Memory B cell (primary cell): ENCODE measurements around the gene MUC20.
"Not testable (repeated sequence)": the region's sequence is repeated elsewhere in the genome, so short reads cannot be mapped to it uniquely, and the experiment has no call there.

Experiments
- ATAC-seq: fragments of 150-1000 bp; cut with Tn5 transposase; 2 replicates; pipeline ENCODE4 v1.10.0; 2021; ENCODE audit warnings: low read depth, mild to moderate bottlenecking, moderate library complexity
- DNase-seq, 2 donors: peaks; one replicate each; pipeline ENCODE4 v3.0.0; 2022; ENCODE audit warnings: low spot score in 2 of 2
- H3K27ac Mint-ChIP-seq: one replicate; pipeline ENCODE4 v1.8.0; 2022; ENCODE audit warnings: mild to moderate bottlenecking, moderate library complexity, mixed read lengths
- H3K27me3 Mint-ChIP-seq: one replicate; pipeline ENCODE4 v1.8.0; 2022; ENCODE audit warnings: mixed read lengths
- H3K36me3 Mint-ChIP-seq: one replicate; pipeline ENCODE4 v1.8.0; 2022; ENCODE audit warnings: mild to moderate bottlenecking, mixed read lengths
- H3K4me1 Mint-ChIP-seq: one replicate; pipeline ENCODE4 v1.8.0; 2022; ENCODE audit warnings: mixed read lengths
- H3K4me3 Mint-ChIP-seq: one replicate; pipeline ENCODE4 v1.8.0; 2022; ENCODE audit warnings: mild to moderate bottlenecking, moderate library complexity, mixed read lengths
- H3K9me3 Mint-ChIP-seq: one replicate; pipeline ENCODE4 v1.8.0; 2022; ENCODE audit warnings: mixed read lengths

The MUC20 gene

DNA sequence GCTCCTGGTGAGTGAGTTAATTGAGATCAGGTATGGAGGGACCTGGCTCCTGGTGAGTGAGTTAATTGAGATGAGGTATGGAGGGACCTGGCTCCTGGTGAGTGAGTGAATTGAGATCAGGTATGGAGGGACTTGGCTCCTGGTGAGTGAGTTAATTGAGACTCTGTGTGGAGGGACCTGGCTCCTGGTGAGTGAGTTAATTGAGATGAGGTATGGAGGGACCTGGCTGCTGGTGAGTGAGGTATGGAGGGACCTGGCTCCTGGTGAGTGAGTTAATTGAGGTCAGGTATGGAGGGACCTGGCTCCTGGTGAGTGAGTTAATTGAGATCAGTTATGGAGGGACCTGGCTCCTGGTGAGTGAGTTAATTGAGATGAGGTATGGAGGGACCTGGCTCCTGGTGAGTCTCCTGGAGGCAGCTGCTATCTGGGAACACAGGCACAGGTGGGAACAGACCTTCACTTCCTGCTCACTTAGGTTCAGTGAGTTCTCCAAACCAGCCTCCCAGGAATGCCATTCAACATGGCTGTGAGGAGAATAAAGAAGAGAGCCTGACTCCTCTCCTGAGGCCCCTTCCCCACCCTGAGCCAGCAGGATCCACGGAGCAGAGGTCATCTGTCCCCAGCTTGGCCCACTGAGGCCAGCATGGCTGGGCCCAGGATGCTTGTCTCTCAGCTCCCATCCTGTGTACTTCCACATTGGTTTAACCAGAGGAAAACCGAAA is 9.5 kb upstream of the MUC20 start:
- H3K27ac Mint-ChIP-seq, H3K9me3 Mint-ChIP-seq, ATAC-seq, H3K4me1 Mint-ChIP-seq, H3K27me3 Mint-ChIP-seq, H3K4me3 Mint-ChIP-seq, DNase-seq: not testable (repeated sequence)
- H3K36me3 Mint-ChIP-seq, result peaks cover 47% of the 10 kb centered on the region

DNA sequence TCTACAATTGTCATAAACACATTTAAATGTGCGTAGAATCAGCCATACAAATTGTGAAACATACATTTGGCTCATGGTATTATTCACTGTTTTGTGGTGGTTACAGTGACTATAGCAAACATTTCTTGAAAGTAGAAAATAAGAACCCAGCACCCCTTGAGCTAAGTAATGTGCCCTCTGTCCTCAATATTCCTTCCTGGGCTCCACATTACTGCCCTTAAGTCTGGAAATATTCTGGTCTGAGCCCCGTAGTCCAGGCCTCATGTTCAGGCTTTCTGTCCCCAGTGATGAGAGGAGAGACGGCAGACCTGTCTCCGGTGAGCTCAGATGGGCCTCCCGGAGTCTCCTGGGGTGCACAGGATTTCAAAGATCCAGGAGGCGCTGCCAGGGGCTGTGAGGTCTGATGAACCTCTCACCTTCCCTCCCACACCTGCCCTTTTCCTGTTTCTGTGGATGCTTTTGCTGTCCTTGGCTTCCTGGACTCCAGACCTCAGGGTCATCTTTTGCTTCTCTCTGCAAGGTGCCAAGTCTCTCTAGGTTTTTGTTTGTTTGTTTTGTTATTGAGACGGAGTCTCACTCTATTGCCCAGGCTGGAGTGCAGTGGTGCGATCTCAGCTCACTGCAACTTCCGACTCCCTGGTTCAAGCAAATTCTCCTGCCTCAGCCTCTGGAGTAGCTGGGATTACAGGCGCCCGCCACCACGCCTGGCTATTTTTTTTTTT is 8.8 kb upstream of the MUC20 start:
- Mint-ChIP-seq H3K36me3 (peaks cover 47% of the 10 kb centered on the region), H3K4me3 (no peak overlapping the region), H3K27me3 (peaks cover 2% of the 10 kb centered on the region), H3K9me3 (peaks cover 1% of the 10 kb centered on the region), H3K27ac (no peak overlapping the region), H3K4me1 (peaks cover 11% of the 10 kb centered on the region)
- DNase-seq, result no peak
- peak; percentile 24 for ATAC-seq

DNA sequence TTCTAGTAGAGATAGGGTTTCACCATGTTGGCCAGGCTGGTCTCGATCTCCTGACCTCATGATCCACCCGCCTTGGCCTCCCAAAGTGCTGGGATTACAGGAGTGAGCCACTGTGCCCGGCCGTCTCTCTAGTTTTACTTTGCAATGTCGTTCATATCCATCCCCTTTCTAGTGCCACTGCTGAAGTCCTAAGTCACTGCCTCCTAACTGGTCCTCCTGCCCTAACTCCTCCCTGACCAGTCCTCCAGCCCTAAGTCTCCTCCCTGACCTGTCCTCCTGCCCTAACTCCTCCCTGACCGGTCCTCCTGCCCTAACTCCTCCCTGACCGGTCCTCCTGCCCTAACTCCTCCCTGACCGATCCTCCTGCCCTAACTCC is 8.3 kb upstream of the MUC20 start:
- DNase-seq, ATAC-seq, H3K4me3 Mint-ChIP-seq, H3K27ac Mint-ChIP-seq, H3K9me3 Mint-ChIP-seq, H3K27me3 Mint-ChIP-seq: not testable (repeated sequence)
- Mint-ChIP-seq H3K4me1 (peaks cover 15% of the 10 kb centered on the region), H3K36me3 (peaks cover 47% of the 10 kb centered on the region)

DNA sequence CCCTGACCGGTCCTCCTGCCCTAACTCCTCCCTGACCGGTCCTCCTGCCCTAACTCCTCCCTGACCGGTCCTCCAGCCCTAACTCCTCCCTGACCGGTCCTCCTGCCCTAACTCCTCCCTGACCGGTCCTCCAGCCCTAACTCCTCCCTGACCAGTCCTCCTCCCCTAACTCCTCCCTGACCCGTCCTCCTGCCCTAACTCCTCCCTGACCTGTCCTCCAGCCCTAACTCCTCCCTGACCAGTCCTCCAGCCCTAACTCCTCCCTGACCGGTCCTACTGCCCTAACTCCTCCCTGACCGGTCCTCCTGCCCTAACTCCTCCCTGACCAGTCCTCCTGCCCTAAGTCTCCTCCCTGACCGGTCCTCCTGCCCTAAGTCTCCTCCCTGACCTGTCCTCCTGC is 7.6 kb upstream of the MUC20 start:
- H3K4me1 Mint-ChIP-seq, result peaks cover 15% of the 10 kb centered on the region
- not testable (repeated sequence) for H3K27ac Mint-ChIP-seq, ATAC-seq, H3K9me3 Mint-ChIP-seq, DNase-seq, H3K4me3 Mint-ChIP-seq, H3K27me3 Mint-ChIP-seq
- peaks cover 47% of the 10 kb centered on the region for H3K36me3 Mint-ChIP-seq

DNA sequence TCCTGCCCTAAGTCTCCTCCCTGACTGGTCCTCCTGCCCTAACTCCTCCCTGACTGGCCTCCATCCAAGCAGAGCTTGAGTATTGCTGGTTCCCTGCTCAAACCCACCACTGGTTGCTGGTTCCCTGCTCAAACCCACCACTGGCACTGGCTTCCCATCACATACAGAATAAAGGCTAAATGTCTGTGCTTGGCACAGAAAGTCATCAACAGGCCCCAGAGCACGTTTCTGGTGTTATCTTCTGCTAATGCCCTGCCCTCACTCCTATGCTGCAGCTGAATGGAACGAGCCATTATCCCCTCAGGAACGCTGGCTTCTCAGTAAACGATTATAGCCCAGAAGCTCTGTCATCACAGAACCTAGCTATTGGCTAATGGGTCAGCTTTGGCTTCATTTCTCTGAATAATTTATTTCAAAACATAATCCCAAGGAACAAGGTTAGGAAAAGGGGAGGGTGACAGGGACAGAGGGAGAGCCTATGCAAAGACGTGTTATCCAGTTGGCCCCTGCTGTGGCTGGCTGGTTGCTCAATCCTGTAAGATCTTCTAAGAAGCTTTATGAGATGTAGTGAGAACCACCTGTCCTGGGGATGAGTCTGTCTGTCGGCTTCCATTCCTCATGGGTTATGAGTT is 6.3 kb upstream of the MUC20 start:
- Mint-ChIP-seq H3K4me3 (no peak overlapping the region), H3K27ac (no peak overlapping the region), H3K9me3 (peaks cover 2% of the 10 kb centered on the region), H3K4me1 (peaks cover 11% of the 10 kb centered on the region), H3K27me3 (peaks cover 2% of the 10 kb centered on the region), H3K36me3 (peaks cover 36% of the 10 kb centered on the region)
- DNase-seq (no peak), ATAC-seq (no peak)

DNA sequence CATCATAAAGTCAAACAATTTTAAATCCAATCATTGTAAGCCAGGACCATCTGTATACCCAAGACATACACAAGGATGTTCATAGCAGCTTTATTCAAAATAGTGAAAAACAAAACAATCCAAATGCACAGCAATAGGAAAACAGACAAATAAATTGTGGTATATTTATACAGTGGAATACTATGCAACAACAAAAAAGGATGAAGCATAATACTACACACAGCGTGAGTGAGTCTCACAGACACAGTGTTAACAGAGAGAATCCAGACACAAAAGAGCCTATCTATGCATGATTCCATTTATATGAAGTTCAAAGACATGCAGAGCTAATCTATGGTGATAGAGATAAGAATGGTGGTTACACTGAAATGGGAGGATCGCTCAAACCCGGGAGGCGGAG is 5.6 kb upstream of the MUC20 start:
- ATAC-seq (no peak), DNase-seq (no peak)
- Mint-ChIP-seq H3K27ac (no peak overlapping the region), H3K9me3 (peaks cover 2% of the 10 kb centered on the region), H3K4me1 (peaks cover 11% of the 10 kb centered on the region), H3K27me3 (peaks cover 2% of the 10 kb centered on the region), H3K4me3 (no peak overlapping the region), H3K36me3 (peaks cover 30% of the 10 kb centered on the region)

DNA sequence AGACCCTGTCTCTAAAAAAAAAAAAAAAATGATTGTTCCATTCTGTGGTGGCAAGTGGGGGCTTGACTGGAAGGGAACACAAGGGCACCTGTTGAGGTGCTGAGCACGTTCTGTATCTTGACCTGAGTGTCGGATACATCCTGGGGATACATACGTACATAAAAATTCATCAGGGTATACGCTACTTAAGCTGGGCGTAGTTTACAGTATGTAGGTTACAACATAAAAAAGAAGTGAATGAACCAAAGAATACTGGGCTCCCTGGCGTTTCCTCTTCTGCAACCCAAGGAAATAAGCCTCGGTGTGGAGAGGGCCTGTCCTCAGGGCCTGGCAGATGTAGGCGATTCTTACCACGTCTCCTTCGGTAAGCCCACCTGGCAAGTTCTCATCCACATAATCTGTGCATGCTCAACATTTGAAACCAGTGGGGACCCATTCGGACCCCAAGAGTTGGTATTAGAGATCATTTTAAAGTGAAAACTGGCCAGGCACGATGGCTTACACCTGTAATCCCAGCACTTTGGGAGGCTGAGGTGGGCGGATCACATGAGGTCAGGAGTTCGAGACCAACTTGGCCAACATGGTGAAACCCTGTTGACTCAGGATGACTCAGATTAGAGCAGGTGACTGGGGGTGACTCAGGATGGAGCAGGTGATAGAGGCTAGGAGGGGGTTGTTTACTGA is 5.1 kb upstream of the MUC20 start:
- H3K27ac Mint-ChIP-seq, result no peak overlapping the region
- no peak overlapping the region for H3K4me3 Mint-ChIP-seq
- H3K27me3 Mint-ChIP-seq, result peaks cover 2% of the 10 kb centered on the region
- peaks cover 2% of the 10 kb centered on the region for H3K9me3 Mint-ChIP-seq
- H3K36me3 Mint-ChIP-seq, result peaks cover 24% of the 10 kb centered on the region
- H3K4me1 Mint-ChIP-seq, result peaks cover 11% of the 10 kb centered on the region
- DNase-seq (no peak), ATAC-seq (no peak)

DNA sequence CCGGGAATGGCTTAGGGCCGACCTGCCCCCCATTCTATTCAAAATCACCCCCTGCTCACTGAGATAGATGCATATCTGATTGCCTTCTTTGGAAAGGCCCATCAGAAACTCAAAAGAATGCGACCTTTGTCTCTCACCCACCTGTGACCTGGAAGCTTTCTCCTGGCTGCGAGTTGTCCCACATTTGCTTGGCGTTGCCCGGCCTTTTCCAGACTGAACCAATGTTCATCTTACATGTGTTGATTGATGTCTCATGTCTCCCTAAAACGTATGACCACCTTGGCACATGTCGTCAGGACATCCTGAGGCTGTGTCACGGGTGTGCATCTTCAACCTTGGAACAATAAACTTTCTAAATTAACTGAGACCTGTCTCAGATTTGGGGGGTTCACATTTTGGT is 3.4 kb upstream of the MUC20 start:
- peak overlapping the region; percentile 86 for H3K27ac Mint-ChIP-seq
- H3K4me3 Mint-ChIP-seq, result no peak overlapping the region
- DNase-seq (no peak), ATAC-seq (no peak)
- H3K4me1 Mint-ChIP-seq, result peaks cover 11% of the 10 kb centered on the region
- peaks cover 2% of the 10 kb centered on the region for H3K9me3 Mint-ChIP-seq
- H3K36me3 Mint-ChIP-seq, result peaks cover 17% of the 10 kb centered on the region
- peaks cover 2% of the 10 kb centered on the region for H3K27me3 Mint-ChIP-seq

DNA sequence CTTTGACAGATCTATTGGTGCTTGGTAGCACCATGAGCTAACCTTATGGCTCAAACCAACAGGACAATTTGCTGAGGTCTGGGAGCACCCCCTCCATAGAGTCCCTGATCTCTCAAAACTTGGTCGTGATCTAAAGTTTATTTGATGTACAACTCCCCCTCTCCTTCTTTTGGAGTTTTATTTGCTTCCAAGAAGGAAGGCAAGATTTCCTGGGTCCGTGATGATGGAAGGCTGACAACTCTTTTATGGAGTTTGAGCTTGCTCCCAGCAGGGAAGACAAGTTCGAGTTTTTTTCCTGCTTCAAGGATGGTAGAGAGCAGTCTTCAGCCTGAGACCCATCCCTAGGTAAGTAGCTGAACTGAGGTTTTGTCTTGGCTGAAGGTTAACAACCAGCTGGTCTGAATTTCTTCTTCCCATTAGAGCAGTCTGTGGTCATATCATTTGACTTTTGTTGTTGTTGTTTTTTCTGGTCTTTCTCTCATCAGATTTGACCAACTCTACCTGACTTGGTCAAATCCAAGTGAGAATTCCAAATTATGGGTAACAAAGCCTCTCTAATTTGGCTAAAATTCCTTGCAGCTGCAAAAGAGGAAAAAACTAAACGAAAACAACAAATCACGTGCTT is 2.8 kb upstream of the MUC20 start:
- no peak overlapping the region for H3K4me3 Mint-ChIP-seq
- ATAC-seq, result no peak
- H3K9me3 Mint-ChIP-seq, result peaks cover 2% of the 10 kb centered on the region
- DNase-seq, result no peak
- H3K27ac Mint-ChIP-seq, result peak overlapping the region; percentile 86
- H3K27me3 Mint-ChIP-seq, result peaks cover 2% of the 10 kb centered on the region
- peaks cover 15% of the 10 kb centered on the region for H3K36me3 Mint-ChIP-seq
- peaks cover 11% of the 10 kb centered on the region for H3K4me1 Mint-ChIP-seq

DNA sequence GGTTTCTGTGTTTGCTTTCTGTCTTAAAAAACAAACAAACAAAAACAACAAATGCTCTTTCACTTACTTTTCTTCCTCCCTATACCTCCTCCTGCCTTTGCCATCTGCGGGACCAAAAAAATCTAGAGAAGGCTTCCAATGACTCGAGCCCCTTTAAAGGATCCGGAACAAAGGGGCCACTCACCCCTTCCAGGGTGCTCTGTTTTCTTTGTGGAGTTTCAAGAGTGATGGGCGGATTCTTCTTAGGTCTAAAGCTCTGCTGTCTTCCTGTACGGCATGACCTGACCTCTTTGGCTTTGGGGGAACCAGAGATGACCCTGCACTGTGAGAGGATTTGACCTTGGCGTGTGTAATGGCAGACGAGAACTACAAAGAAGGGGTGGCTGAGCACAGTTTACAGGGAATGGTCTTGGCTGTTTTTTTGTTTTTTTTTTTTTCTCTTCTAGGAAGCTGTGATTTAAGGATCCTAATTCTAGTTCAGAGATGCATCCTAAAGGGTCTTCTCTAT is 2.2 kb upstream of the MUC20 start:
- peaks cover 2% of the 10 kb centered on the region for H3K9me3 Mint-ChIP-seq
- no peak for DNase-seq
- H3K27ac Mint-ChIP-seq, result no peak overlapping the region
- peaks cover 15% of the 10 kb centered on the region for H3K36me3 Mint-ChIP-seq
- no peak overlapping the region for H3K4me3 Mint-ChIP-seq
- H3K27me3 Mint-ChIP-seq, result peaks cover 2% of the 10 kb centered on the region
- peaks cover 11% of the 10 kb centered on the region for H3K4me1 Mint-ChIP-seq
- ATAC-seq, result no peak

DNA sequence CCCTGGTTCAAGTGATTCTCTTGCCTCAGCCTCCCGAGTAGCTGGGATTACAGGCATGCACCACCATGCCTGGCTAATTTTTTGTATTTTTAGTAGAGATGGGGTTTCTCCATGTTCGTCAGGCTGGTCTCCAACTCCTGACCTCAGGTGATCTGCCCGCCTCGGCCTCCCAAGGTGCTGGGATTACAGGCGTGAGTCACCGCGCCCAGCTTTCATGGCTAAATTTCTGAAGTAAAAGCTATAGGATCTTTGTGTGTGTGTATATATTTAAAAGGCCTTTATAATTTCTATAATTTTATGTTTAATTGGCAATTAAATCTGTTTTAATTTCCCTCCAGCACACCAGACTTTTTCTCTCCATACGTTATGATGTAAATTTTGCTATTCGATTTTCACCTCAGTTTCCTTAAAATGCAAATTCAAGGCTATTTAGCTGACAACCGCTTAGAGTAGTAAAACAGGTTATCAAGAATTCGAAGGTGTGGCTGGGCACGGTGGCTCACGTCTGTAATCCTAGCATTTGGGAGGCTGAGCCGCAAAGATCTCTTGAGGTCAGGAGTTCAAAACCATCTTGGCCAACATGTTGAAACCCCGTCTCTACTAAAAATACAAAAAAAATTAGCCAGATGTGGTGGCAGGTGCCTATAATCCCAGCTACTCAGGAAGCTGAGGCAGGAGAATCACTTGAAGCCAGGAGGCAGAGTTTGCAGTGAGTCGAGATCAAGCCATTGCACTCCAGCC is 1.1 kb upstream of the MUC20 start:
- not testable (repeated sequence) for H3K36me3 Mint-ChIP-seq, H3K27ac Mint-ChIP-seq, ATAC-seq, H3K27me3 Mint-ChIP-seq, DNase-seq, H3K4me1 Mint-ChIP-seq, H3K4me3 Mint-ChIP-seq, H3K9me3 Mint-ChIP-seq

DNA sequence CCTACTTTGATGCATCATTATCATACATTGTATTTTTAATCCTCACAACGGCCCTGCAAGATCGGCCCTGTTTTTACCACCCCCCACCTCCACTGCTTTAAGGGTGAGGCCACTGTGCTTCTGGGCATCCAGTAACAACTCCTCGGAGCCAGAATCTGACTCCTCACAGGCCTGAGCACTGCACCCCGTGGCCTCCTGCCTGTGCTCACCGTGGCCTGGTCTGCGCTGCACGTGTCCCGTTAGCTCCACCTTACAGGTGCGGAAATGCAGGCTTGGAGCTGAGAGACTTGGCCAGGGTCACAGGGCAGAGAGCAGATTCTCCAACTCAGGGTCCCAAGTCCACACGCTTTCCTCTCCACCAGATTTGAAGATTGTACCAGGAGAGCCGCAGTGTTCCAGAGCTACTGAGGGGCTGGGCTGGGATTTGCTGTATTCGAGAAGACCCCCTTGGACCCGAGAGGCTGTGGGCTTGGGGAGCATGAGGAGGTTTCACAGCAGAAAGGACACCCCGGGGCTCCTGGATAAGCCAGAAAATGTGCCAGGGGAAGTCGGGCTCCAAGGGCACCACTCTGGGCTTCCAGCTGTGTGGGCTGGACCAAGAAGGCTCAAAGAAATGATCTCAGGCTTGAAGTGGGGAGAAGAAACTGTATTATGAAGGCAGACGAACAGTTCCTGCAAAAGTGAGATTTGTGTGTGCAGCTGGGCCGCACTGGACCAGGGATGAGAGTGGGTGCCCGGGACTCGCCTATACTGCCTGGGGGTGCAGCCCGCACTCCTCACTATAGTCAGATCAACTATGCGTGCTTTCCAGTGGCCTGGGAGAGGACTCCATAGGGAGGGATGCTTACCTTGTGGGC is 1.6 kb downstream of the MUC20 start:
- H3K27ac Mint-ChIP-seq, H3K9me3 Mint-ChIP-seq, H3K4me3 Mint-ChIP-seq, DNase-seq, H3K4me1 Mint-ChIP-seq, H3K27me3 Mint-ChIP-seq, H3K36me3 Mint-ChIP-seq, ATAC-seq: not testable (repeated sequence)
